Measurements from ENCODE around the gene IDI1.
"Not testable (repeated sequence)": the region's sequence is repeated elsewhere in the genome, so short reads cannot be mapped to it uniquely, and the experiment has no call there.

IDI1 gene

GRCh38 chr10:1048732-1049424 is at the start of gene IDI1:
IDI1 (minus strand) TSS chr10:1049119; CDS start chr10:1049003, 116 bp downstream.
- peak within 1 kb of the TSS; percentile 93 for H3K4me3 ChIP-seq (ENCODE audit: low read depth, low read length)

DNA sequence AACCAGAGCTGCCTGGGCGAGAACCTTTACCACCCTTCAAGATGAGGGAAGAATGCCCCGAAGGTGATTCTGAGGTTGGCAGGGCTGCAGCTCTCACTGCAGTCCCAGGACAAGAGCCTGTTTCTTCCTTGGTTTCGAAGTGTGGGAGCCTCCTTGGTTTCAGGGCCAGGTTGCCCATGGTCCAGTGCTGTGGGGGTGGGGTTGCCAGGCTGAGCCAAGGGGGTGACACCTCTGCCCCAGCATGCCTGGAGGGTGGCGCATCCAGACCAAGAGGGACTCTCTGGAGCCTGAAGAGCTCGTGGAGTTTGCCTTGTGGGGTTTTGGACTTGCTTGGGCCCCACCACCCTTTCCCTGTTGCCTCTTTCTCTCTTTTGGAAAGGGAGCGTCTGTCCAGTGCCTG is 48.5 kb upstream of the IDI1 start:
- H3K4me3 ChIP-seq (ENCODE audit: low read depth, low read length) = no peak overlapping the region

DNA sequence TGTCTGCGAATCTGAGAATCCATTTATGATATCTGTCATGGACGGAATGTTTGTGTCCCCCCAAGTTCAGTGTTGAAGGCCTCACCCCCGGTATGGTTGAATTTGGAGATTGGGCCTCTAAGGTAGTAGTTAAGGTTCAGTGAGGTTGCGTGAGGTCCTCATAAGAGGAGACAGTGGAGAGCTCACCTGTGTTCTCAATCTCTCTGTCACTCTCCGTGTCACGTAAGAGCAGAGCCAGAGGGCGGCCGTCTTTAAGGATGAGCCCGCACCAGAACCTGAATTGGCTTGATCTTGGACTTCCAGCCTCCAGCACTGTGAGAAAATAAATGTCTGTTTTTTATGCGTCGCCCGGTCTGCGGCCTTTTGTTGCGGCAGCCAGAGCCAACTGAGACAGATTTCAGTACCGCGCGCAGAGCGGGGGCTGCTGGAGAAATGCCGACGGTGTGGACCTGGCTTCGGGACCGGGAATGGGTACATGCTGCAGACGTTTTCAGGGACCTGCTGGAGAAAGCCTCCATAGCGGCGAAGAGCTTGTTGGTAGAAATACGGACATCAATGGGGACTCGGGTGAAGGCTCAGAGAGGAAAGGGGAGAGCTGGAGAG is 47.5 kb upstream of the IDI1 start:
- H3K4me3 ChIP-seq (ENCODE audit: low read depth, low read length) = no peak overlapping the region

DNA sequence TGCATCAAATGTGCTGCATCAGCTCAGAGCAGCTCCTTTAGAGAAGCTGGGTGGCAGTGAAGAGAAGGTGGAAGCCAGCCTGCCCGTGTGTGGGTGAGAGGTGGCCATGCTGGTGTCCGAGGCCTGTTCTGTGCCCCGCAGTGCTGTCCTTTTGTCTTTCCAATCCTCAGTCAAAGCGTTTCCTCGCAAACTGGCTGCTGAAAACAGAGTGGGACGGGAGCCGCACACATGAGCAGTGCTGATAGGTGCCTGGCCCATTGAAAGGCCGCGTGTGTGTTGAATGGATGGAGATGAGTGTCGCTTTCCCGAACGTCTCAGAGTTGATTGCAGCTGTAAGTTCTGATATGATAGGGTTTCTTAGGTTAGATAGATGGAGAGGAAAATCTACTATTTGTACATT is 46.6 kb upstream of the IDI1 start:
- no peak overlapping the region for H3K4me3 ChIP-seq (ENCODE audit: low read depth, low read length)

GRCh38 chr10:1094112-1095057 is 45.5 kb upstream of the IDI1 start:
- no peak overlapping the region for H3K4me3 ChIP-seq (ENCODE audit: low read depth, low read length)

- H3K4me3 ChIP-seq (ENCODE audit: low read depth, low read length) = no peak overlapping the region
These were observed 44.8 kb upstream of the IDI1 start for GRCh38 chr10:1093696-1094095.

DNA sequence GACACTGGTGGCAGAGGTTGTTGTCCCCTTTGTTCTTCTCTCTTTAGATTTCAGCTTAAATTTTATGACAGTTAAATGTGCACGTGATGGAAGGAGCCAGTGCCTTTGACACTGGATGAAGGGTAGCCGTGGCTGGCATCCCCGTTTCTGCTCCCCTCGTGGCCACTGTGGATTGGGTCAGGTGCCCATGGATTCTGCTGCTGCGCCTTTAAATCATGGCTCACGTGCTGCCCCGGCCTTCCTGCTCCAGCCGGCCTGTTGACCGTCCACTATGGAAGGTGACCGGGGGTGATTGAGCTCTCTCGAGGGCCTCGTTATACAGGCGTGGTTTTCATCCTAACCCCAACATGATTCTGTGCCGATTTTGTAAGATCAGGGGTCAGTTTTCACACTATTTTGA is 41.8 kb upstream of the IDI1 start:
- H3K4me3 ChIP-seq (ENCODE audit: low read depth, low read length) = no peak overlapping the region

GRCh38 chr10:1089017-1089689 is 40.2 kb upstream of the IDI1 start:
- H3K4me3 ChIP-seq (ENCODE audit: low read depth, low read length) = no peak overlapping the region

DNA sequence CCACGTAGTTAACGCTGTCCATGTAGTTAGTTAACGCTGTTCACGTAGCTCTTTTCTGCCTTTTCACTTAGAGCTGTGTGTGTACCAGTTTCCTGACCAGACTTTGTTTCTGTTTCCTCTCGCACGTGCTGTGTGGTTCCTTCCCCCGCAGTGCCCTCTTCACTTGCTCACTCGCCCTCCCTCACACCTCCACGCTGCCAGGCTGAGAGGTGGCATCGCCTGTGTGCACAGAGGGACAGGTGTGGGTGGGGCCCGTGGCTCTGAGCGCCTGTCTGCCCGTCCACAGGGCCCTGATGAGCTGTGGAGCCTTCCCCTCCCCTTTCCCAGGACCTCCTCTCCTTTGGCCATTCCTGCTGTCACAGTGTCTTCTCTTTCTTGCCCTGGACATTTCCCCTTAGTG is 37.9 kb upstream of the IDI1 start:
- no peak overlapping the region for H3K4me3 ChIP-seq (ENCODE audit: low read depth, low read length)

GRCh38 chr10:1085258-1085657 is 36.3 kb upstream of the IDI1 start:
- H3K4me3 ChIP-seq (ENCODE audit: low read depth, low read length) = no peak overlapping the region

DNA sequence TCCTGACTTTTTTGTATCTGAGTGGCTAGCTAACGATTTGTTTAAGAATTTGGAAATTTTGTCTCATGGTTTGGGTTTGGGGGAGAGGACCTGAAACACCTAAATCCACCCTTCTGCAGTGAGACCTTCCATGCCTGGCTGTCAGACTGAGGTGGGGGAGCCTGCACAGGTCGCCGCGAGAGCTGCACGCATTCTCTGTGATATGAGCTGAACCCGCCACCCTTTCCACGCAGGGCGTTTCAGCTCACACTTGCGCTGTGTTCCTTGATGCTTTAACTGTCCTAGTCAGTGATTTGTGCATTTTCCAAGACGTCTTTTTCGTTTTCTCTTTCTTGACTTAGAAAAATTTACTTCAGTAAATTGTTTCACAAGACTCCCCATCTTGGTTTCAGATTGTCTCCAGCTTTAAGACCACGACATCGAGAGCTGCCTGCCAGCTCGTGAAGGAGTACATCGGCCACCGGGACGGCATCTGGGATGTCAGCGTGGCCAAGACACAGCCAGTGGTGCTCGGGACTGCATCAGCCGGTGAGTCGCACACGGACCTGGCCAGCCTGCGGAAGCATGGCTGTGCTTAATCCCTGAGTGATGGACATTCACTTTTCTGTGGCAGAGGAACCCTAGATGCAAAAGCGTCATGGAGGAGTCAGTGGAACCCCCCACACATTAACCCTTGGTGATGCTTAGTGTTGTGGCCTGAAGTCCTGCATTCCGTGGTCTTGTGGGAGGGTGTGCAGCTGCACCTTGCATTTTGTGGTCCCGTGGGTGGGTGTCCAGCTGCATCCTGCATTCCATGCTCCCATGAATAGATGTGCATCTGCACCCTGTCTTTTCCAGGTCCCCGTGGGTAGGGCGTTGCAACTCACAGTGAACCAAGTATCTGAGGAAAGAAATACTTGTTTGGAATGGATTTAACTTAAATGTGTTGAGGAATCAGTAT is 35.4 kb upstream of the IDI1 start:
- H3K4me3 ChIP-seq (ENCODE audit: low read depth, low read length) = no peak overlapping the region

DNA sequence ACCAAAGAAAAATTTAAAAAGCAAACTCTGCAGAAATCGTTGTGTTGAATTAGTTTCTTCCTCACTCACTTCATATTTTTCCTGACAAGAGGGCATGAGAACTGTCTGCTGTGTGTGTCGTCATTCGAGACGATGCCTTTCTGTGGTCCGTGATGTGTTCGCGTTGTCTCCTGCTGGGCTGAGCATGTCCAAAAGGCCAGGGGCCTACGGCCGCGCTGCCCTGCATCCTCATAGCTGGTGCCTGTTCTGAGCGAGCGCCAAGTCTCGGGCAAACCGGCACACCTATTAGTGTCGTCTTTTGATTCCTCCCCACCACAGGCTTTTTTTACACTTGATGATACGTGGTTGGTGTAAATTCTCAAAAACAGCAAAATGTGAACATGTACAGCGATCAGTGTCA is 34.7 kb upstream of the IDI1 start:
- no peak overlapping the region for H3K4me3 ChIP-seq (ENCODE audit: low read depth, low read length)

DNA sequence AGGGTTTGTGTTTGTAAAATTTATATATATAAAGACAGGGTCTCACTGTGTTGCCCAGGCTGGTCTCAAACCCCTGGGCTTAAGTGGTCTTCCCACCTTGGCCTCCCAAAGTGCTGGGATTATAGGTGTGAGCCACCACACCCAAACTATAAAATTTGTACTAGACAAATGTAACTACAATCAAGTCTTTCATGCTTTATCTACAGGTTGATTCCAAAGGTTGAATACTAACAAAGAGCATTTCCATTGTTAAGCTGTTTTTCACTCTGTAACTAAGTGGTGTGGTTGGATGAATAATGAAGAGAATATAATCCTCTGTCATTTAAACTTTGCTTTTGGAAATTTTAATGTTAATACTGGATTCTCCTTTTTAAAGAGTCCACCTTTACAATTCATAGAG is 29.7 kb upstream of the IDI1 start:
- H3K4me3 ChIP-seq (ENCODE audit: low read depth, low read length) = no peak overlapping the region

GRCh38 chr10:1074748-1075308 is 25.9 kb upstream of the IDI1 start:
- no peak overlapping the region for H3K4me3 ChIP-seq (ENCODE audit: low read depth, low read length)

DNA sequence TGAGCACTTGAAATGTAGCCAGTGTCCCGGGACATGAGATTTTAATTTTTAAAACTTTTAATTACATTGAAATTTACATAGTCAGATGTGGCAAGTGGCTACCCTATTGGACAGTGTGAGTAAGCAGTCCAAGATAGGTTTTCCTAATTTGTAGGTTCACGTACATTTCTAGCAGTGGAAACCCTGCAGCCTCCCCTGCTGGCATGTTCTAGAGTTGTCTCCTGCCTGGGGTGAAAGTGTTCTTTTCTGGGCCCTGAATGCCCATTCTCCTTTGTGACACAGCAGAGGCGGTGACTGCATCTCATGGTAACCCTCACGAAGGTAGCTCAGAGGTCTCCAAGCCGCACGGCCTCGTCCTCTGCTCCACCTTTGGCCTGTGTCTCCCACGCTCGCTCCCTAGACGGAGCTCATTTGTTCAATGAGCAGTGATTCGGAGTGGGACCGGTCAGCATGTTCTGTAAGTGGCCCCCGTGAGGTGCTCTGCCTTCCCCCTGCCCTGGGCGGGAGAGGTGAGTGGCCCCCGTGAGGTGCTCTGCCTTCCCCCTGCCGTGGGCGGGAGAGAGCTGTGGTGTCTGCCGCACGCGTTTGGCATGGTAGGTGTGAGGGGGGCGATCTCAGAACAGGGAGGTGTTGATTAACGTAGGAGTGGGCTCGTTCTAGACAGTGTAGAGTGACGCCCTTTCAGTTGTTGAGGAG is 25.3 kb upstream of the IDI1 start:
- no peak overlapping the region for H3K4me3 ChIP-seq (ENCODE audit: low read depth, low read length)

DNA sequence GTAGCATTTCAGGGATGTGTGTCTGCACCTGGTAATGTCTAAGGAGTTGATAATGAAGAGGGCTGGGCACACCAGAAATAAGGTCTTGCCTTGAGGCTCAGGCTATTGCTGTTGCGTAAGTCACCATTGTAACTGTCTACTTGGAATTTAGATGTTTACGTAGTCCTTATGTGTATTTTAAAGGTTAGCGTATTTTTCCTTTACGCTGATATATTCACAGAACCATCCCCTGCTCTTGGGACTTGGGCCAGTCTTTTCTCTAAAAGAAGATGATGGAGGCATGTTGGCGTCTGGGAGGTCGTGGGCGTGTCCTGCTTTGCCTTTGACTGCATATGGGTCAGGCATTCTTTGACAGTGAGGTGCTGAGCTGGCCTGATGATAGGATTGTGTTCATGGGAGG is 22.0 kb upstream of the IDI1 start:
- no peak overlapping the region for H3K4me3 ChIP-seq (ENCODE audit: low read depth, low read length)

DNA sequence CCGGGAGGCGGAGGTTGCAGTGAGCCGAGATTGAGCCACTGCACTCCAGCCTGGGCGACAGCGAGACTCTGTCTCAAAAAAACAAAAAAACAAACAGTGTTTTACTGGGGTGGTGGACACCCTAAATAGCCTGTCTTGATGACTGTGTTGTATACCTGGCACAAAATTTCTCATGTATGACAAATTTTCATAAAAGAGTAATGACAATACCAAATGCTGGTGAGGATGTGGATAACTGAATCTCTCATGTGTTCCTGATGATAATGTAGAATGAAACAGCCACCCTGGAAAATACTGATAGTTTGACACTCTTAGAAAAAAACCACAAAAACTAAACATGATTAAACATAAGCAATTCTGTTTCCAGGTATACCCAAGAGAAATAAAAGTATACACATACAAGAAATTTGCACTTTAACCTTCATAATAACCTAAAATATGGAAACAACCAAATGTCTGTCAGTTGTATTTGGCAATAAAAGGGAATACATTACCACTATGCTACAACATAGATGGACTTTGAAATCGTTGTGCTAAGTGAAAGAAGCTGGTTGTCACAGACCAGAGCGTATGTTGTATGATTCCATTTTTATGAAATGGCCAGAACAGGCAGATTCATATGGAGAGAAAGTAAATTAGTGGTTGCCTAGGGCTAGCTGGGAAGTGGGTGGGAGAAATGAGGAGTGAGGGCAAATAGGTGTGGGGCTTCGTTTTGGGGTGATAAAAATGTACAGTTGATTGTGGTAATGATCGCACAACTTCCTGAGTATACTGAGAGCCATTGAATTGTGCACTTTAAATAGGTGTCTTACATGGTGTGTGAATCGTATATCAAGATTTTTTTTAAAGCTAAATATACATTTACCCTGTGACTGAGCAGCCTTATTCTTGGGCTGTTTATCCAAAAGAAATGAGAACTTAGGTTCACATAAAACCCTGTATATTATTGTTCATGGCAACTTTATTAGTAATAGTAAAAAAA is 19.8 kb upstream of the IDI1 start:
- H3K4me3 ChIP-seq (ENCODE audit: low read depth, low read length) = no peak overlapping the region

DNA sequence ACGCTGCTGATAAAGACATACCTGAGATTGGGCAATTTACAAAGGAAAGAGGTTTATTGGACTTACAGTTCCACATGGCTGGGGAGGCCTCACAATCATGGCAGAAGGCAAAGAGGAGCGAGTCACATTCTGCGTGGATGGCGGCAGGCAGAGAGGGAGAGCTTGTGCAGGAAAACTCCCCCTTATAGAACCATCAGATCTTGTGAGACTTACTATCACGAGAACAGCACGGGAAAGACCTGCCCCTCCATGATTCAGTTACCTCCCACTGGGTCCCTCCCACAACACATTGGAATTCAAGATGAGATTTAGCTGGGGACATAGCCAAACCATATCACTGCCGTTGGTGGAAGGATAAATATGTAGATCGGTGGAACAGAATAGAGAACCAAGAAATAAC is 17.8 kb upstream of the IDI1 start:
- not testable (repeated sequence) for H3K4me3 ChIP-seq (ENCODE audit: low read depth, low read length)

All from iPS-11a (cell line).